Measurements from ENCODE around the gene CEACAM19.
"Not testable (repeated sequence)": the region's sequence is repeated elsewhere in the genome, so short reads cannot be mapped to it uniquely, and the experiment has no call there.

CEACAM19 gene

GRCh38 chr19:44707794-44708193 is 36.5 kb downstream of the CEACAM19 start:
- no peaks in the 10 kb centered on the region for H3K27me3 ChIP-seq (ENCODE audit: insufficient read depth, low read length, poor library complexity, severe bottlenecking)
- no peak overlapping the region for H3K4me3 ChIP-seq (ENCODE audit: low read length, poor library complexity, severe bottlenecking)
- no peaks in the 10 kb centered on the region for H4K20me1 ChIP-seq (ENCODE audit: insufficient read depth, low read length, poor library complexity, severe bottlenecking)
- no peaks in the 10 kb centered on the region for H3K4me1 ChIP-seq (ENCODE audit: insufficient read depth, low read length, poor library complexity, severe bottlenecking)
- H2AFZ ChIP-seq (ENCODE audit: low read length): no peak overlapping the region
- H3F3A ChIP-seq (ENCODE audit: low read depth): no peaks in the 10 kb centered on the region
- no peaks in the 10 kb centered on the region for H3K9me2 ChIP-seq (replicated peaks; ENCODE audit: low read depth, low read length)
- no peaks in the 10 kb centered on the region for H3K79me2 ChIP-seq (ENCODE audit: insufficient read depth, low read length)
- no peaks in the 10 kb centered on the region for H3K9me3 ChIP-seq (ENCODE audit: insufficient read depth, low read depth, low read length)
- H3K4me2 ChIP-seq (ENCODE audit: low read depth, low read length, poor library complexity, severe bottlenecking): no peak overlapping the region
- no peak overlapping the region for H3K9ac ChIP-seq (ENCODE audit: low read depth, low read length, poor library complexity, severe bottlenecking)
- no peak for TF ChIP-seq CTCF (conservative IDR thresholded peaks at IDR 0.05; ENCODE audit: low read length)
- TF ChIP-seq EZH2phosphoT487 (IDR thresholded peaks at IDR 0.05; ENCODE audit: borderline replicate concordance): no peak
- H3K36me3 ChIP-seq (ENCODE audit: insufficient read depth, low read length): no peaks in the 10 kb centered on the region

GRCh38 chr19:44708940-44709339 is 37.7 kb downstream of the CEACAM19 start:
- Histone ChIP-seq H2AFZ (ENCODE audit: low read length) (no peak overlapping the region), H3K9ac (ENCODE audit: low read depth, low read length, poor library complexity, severe bottlenecking) (no peak overlapping the region), H3K9me2 (replicated peaks; ENCODE audit: low read depth, low read length) (no peaks in the 10 kb centered on the region), H3K4me1 (ENCODE audit: insufficient read depth, low read length, poor library complexity, severe bottlenecking) (no peaks in the 10 kb centered on the region), H3K4me2 (ENCODE audit: low read depth, low read length, poor library complexity, severe bottlenecking) (no peak overlapping the region), H3K36me3 (ENCODE audit: insufficient read depth, low read length) (no peaks in the 10 kb centered on the region), H3K27me3 (ENCODE audit: insufficient read depth, low read length, poor library complexity, severe bottlenecking) (no peaks in the 10 kb centered on the region), H3K79me2 (ENCODE audit: insufficient read depth, low read length) (no peaks in the 10 kb centered on the region), H3K4me3 (ENCODE audit: low read length, poor library complexity, severe bottlenecking) (no peak overlapping the region), H3K9me3 (ENCODE audit: insufficient read depth, low read depth, low read length) (no peaks in the 10 kb centered on the region), H3F3A (ENCODE audit: low read depth) (no peaks in the 10 kb centered on the region), H4K20me1 (ENCODE audit: insufficient read depth, low read length, poor library complexity, severe bottlenecking) (no peaks in the 10 kb centered on the region)
- TF ChIP-seq EZH2phosphoT487 (IDR thresholded peaks at IDR 0.05; ENCODE audit: borderline replicate concordance): no peak
- TF ChIP-seq CTCF (conservative IDR thresholded peaks at IDR 0.05; ENCODE audit: low read length): no peak

- H3K9me3 ChIP-seq (ENCODE audit: insufficient read depth, low read depth, low read length); H3K36me3 ChIP-seq (ENCODE audit: insufficient read depth, low read length); H3K9me2 ChIP-seq (replicated peaks; ENCODE audit: low read depth, low read length); H4K20me1 ChIP-seq (ENCODE audit: insufficient read depth, low read length, poor library complexity, severe bottlenecking); H3K27me3 ChIP-seq (ENCODE audit: insufficient read depth, low read length, poor library complexity, severe bottlenecking); H3K4me3 ChIP-seq (ENCODE audit: low read length, poor library complexity, severe bottlenecking); H3K4me1 ChIP-seq (ENCODE audit: insufficient read depth, low read length, poor library complexity, severe bottlenecking); H3K4me2 ChIP-seq (ENCODE audit: low read depth, low read length, poor library complexity, severe bottlenecking); H2AFZ ChIP-seq (ENCODE audit: low read length); H3F3A ChIP-seq (ENCODE audit: low read depth); H3K79me2 ChIP-seq (ENCODE audit: insufficient read depth, low read length); H3K9ac ChIP-seq (ENCODE audit: low read depth, low read length, poor library complexity, severe bottlenecking): not testable (repeated sequence)
Measured at GRCh38 chr19:44709434-44710266, 38.4 kb downstream of the CEACAM19 start.

- no peaks in the 10 kb centered on the region for H3F3A ChIP-seq (ENCODE audit: low read depth)
- no peak overlapping the region for H2AFZ ChIP-seq (ENCODE audit: low read length)
- H3K4me1 ChIP-seq (ENCODE audit: insufficient read depth, low read length, poor library complexity, severe bottlenecking): no peaks in the 10 kb centered on the region
- no peaks in the 10 kb centered on the region for H3K79me2 ChIP-seq (ENCODE audit: insufficient read depth, low read length)
- H3K4me3 ChIP-seq (ENCODE audit: low read length, poor library complexity, severe bottlenecking): no peak overlapping the region
- TF ChIP-seq EZH2phosphoT487 (IDR thresholded peaks at IDR 0.05; ENCODE audit: borderline replicate concordance) (no peak), CTCF (conservative IDR thresholded peaks at IDR 0.05; ENCODE audit: low read length) (no peak)
- no peak overlapping the region for H3K4me2 ChIP-seq (ENCODE audit: low read depth, low read length, poor library complexity, severe bottlenecking)
- no peak overlapping the region for H3K9ac ChIP-seq (ENCODE audit: low read depth, low read length, poor library complexity, severe bottlenecking)
- H3K9me3 ChIP-seq (ENCODE audit: insufficient read depth, low read depth, low read length): 0 out of 2 replicates have a peak, but pooled peaks cover 5% of the 10 kb centered on the region
- H3K9me2 ChIP-seq (replicated peaks; ENCODE audit: low read depth, low read length): no peaks in the 10 kb centered on the region
- no peaks in the 10 kb centered on the region for H4K20me1 ChIP-seq (ENCODE audit: insufficient read depth, low read length, poor library complexity, severe bottlenecking)
- H3K36me3 ChIP-seq (ENCODE audit: insufficient read depth, low read length): no peaks in the 10 kb centered on the region
- no peaks in the 10 kb centered on the region for H3K27me3 ChIP-seq (ENCODE audit: insufficient read depth, low read length, poor library complexity, severe bottlenecking)
Measured at GRCh38 chr19:44710483-44710882, 39.2 kb downstream of the CEACAM19 start.

Data from Loucy (cell line).